Measurements from ENCODE around the gene ITFG1.
"Not testable (repeated sequence)": the region's sequence is repeated elsewhere in the genome, so short reads cannot be mapped to it uniquely, and the experiment has no call there.

The ITFG1 gene

GRCh38 chr16:47424846-47425245, 36.0 kb downstream of the ITFG1 start:
- no peak for DNase-seq (ENCODE audit: low read depth in 1 of 2, low spot score in 1 of 2)

DNA sequence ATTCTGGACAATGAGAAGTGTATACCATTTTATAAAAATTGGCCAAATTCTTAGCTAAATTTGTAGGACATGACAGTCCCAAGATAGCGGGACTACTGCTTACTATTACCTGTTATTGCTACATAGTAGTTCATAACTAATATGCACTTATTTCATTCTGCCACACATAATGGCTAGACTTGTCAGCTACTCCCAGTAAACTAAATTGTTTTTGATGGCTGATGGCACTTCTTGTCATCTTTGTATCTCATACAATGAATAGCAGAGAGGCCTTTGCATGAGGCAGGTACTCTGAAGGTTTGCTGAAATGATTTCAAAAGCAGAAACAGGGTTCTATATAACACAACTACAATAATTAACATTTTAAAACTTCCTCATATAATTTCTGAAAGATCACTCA, 44.0 kb downstream of the ITFG1 start:
- no peak for DNase-seq (ENCODE audit: low read depth in 1 of 2, low spot score in 1 of 2)

GRCh38 chr16:47413041-47413440, 47.8 kb downstream of the ITFG1 start:
- DNase-seq (ENCODE audit: low read depth in 1 of 2, low spot score in 1 of 2) = no peak

GRCh38 chr16:47408491-47408890, 52.4 kb downstream of the ITFG1 start:
- DNase-seq (ENCODE audit: low read depth in 1 of 2, low spot score in 1 of 2) = no peak

DNA sequence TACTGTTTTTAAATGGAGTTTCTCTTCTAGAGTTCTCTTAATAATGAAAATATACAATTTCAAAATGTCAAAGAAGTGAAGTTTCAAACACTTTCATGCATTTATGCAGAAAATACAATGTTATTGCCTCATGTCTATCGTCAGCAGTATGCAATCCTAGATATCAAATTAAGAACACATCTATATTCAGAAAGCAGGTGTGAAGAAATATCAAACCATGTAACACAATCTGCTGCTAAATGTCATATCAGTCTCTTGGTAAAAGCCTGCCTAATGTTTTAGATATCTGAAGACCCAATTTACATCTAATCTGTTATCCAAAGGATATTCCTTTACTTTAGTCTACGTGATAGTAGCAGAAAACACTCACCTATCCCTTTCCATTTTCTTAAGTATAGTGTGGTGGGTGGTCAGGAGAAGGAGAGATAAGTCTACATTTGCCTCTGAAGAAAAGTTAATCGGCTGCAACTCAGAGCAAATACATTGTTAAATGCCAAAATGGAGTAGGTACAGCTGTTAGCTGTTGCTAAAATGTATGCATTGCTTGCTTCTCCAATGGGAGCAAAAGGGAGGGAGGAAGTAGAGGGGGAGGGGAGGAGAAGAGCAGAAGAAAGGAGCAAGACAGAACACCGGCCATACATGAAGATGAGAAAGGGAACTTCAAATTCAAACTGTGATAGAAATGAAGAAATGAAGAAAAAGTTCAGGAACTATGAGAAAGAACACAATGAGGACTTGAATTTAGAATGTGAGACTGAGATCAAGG, 64.9 kb downstream of the ITFG1 start:
- DNase-seq (ENCODE audit: low read depth in 1 of 2, low spot score in 1 of 2) = no peak

- no peak for DNase-seq (ENCODE audit: low read depth in 1 of 2, low spot score in 1 of 2)
These were observed 68.8 kb downstream of the ITFG1 start for GRCh38 chr16:47392081-47392480.

GRCh38 chr16:47388705-47389104, 72.2 kb downstream of the ITFG1 start:
- no peak for DNase-seq (ENCODE audit: low read depth in 1 of 2, low spot score in 1 of 2)

DNA sequence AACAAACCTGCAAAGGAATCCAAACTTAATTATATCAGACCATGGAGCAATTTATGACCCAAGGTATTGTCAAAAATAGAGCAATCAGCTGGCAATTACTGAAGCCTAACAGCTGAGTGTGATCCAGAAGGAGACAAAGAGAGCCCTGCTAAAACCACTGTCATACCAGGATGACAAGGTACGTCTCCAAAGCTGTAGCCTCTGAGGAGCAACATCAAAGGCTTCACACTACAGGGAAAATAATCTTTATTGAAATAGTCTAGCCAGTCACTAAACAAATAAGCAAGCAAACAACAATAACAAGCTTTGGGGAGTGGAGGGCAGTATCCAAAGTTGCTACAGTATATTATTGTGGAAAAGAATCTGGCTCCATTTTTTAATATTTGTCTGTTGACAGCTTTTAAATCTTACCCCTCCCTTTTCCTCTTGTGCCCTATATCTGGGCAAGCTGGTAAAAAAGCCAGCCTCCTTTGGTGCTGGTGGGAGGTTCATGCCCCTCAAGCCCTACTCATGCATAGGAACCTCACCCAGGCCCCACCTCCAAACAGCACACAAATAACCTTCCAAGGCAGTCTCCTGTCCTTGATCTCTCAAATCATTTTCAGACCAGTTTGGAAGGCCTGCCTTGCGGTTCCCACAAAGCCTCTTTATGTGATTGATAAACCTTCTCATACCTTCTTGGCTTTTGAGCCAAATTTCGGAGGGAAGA, 73.7 kb downstream of the ITFG1 start:
- DNase-seq (ENCODE audit: low read depth in 1 of 2, low spot score in 1 of 2) = no peak

DNA sequence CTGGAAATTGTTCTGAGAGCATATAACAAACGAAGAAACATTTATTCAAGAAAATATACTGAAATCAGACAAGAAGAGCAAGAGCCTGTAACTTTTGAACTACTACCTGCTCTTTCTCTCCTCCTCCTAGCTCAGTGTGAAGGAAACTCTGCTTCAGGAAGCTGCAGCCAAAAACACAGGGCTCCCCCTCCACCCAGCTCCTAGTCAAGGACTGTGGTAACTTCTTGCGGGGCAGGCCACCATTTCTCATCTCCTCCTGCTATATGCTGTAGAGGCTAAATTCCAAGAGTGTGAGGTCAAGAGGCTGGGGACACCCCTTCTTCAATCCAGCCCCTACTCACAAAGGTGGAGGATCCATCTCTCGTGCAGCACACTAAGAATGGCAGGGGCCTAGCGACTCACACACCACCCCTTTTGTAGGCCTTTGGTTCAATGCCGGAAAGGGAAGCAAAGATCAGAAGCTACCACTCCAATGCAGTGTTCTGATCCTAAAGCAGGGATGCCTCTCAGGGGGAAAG, 74.6 kb downstream of the ITFG1 start:
- no peak for DNase-seq (ENCODE audit: low read depth in 1 of 2, low spot score in 1 of 2)

DNA sequence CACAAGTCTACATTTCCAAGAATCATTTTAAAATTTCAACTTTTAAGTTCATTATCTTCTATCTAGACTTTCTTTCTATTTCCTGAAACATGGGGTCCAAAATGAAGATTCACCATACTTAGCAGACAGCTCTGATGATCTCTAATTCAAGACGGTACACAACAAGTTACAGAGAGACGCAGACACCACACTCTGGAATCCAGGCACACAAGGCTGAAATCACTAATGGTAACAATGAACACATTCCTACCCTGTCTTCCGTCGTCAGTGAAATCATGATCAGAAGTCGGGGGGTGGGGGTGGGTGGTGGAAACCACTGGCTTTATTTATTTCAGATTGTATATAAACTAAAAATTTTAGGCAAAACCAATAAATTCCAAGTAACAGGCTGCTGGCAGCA, 78.5 kb downstream of the ITFG1 start:
- no peak for DNase-seq (ENCODE audit: low read depth in 1 of 2, low spot score in 1 of 2)

- no peak for DNase-seq (ENCODE audit: low read depth in 1 of 2, low spot score in 1 of 2)
These were observed 83.7 kb downstream of the ITFG1 start for GRCh38 chr16:47377154-47377553.

DNA sequence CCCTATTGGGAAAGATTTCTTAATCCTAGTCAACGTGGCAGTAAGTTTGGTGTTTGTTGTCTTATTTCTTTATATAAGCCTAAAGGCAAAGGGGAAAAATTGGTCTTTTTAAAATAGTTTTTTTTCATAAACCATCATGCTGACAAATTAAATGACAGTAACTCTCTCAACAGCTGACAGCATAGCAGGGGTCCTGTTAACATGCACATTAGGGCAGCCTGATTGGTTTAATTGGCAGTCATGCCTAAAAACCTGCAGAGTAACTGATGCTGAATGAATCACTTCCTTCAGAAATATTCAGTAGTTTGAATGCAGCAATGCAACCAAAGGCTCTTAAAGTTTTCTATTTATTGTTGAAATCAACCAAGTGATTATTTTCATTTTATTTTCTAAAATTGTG, 85.4 kb downstream of the ITFG1 start:
- DNase-seq (ENCODE audit: low read depth in 1 of 2, low spot score in 1 of 2) = no peak

GRCh38 chr16:47374629-47375028, 86.2 kb downstream of the ITFG1 start:
- no peak for DNase-seq (ENCODE audit: low read depth in 1 of 2, low spot score in 1 of 2)

GRCh38 chr16:47371271-47372014, 89.4 kb downstream of the ITFG1 start:
- no peak for DNase-seq (ENCODE audit: low read depth in 1 of 2, low spot score in 1 of 2)

DNA sequence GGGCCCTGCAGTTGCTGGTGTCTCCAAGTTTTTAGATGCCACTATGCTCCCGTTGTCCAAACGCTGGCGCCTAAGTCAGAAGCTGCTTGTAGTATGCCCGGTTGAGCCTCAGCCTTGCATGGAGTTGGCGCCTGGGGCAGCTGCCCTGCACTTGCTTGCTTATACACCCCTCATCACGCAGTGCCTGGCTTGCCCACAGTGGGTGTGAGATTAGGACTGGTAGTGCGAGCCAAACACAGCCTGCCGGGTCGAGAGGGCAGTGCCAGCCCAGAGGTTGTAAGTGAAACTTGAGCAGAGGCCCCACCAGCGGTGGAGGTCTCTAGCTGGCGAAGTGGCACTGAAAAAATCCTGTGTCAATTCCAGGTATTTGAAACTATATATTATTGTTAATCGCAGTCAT, 90.3 kb downstream of the ITFG1 start:
- DNase-seq (ENCODE audit: low read depth in 1 of 2, low spot score in 1 of 2) = no peak

GRCh38 chr16:47366228-47366627, 94.6 kb downstream of the ITFG1 start:
- DNase-seq (ENCODE audit: low read depth in 1 of 2, low spot score in 1 of 2) = no peak

DNA sequence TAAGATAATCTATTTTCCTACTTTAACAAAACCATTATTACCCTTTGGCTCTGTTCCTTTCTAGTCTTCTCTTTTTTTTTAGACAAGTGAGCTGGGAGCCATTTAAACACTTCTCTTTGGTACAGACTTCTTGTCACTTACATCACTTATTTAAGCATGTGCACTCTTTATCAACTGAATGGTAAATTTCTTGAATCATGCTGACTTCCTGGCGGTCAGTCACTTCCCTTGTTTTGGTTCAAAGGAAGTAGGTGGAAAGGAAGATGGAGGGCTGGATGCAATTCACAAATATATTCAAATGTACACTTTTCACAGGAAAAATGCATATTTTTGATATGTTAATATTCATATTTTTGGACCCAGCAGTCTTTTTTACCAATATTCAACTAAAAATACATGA, 97.1 kb downstream of the ITFG1 start:
- no peak for DNase-seq (ENCODE audit: low read depth in 1 of 2, low spot score in 1 of 2)

DNA sequence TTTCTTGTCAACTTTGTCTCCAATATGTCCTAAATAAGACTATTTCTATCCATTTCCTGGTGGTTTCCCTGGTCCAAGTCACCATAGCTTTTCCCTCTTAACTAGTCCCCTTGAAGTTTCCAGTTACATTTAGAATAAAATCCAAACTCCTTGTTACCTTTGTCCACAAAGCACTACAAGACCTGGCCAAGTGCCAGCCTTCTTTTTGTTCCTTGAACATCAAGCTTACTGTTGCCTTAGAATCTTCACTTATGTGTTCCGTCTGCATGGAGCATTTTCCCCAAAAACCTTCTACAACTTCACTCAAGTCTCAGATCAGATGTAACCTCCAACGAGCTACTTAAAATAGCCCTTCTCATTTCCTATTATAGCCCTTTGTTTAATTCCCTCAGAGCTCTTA, 101.4 kb downstream of the ITFG1 start:
- DNase-seq (ENCODE audit: low read depth in 1 of 2, low spot score in 1 of 2) = no peak

- DNase-seq (ENCODE audit: low read depth in 1 of 2, low spot score in 1 of 2) = no peak
These were observed 102.0 kb downstream of the ITFG1 start for GRCh38 chr16:47358816-47359215.

- not testable (repeated sequence) for DNase-seq (ENCODE audit: low read depth in 1 of 2, low spot score in 1 of 2)
These were observed 111.8 kb downstream of the ITFG1 start for GRCh38 chr16:47349029-47349428.

- DNase-seq (ENCODE audit: low read depth in 1 of 2, low spot score in 1 of 2) = not testable (repeated sequence)
These were observed 113.7 kb downstream of the ITFG1 start for GRCh38 chr16:47347021-47347696.

Data from activated T-helper 1 cell treated with anti-CD3 and anti-CD28 coated beads, Interleukin-2, amount 50 U/mL, for 16 hours (primary cell).